Dermis microvascular lymphatic vessel endothelial cell (primary cell): ENCODE data around the gene LAMTOR2. TPM values are rescaled to one million over a fixed set of nuclear protein-coding genes. Genes with fewer than 3 reads are reported as not detected.
"Not testable (repeated sequence)": the region's sequence is repeated elsewhere in the genome, so short reads cannot be mapped to it uniquely, and the experiment has no call there.

Source experiments
- DNase-seq, 2 donors: peaks; one replicate each; pipeline versions ENCODE4 v3.0.0 to v3.0.0-alpha.2; 2010; ENCODE audit warnings: low read depth in 2 of 2
- total RNA-seq: library from RNA; depleted of rRNA; stranded (reverse); fragments of >200 nt; gene quantifications from 2 replicates; pipeline ENCODE4 v1.2.1, GENCODE V29; 2014

The LAMTOR2 gene
- total RNA-seq, 1 donor from 2014 or later, result 83.2 TPM

- peak in 1 of 2 donors; percentile 79 for DNase-seq
These were observed 1.5 kb upstream of the LAMTOR2 start for GRCh38 chr1:156052862-156053767.

GRCh38 chr1:156053768-156054499 is 648 bp upstream of the LAMTOR2 start, which contains the start of gene UBQLN4:
TSS of gene UBQLN4 (minus strand) at chr1:156053798. CDS start at chr1:156053701, 97 bp downstream.
- peak; percentile 73 to 92 for DNase-seq

GRCh38 chr1:156055281-156056048 is 883 bp downstream of the LAMTOR2 start:
- no peak for DNase-seq

GRCh38 chr1:156056326-156056849 is 1.8 kb downstream of the LAMTOR2 start:
- DNase-seq, result no peak

GRCh38 chr1:156060937-156061636 is 6.5 kb downstream of the LAMTOR2 start, which contains the start of gene RAB25:
TSS of gene RAB25 (plus strand) at chr1:156061160. CDS start at chr1:156061401, 241 bp downstream.
- DNase-seq, result no peak

GRCh38 chr1:156062189-156062588 is 7.6 kb downstream of the LAMTOR2 start:
- no peak for DNase-seq

- DNase-seq, result no peak
These were observed 9.4 kb downstream of the LAMTOR2 start for GRCh38 chr1:156063997-156064285.

GRCh38 chr1:156064615-156065014 is 10.0 kb downstream of the LAMTOR2 start:
- no peak for DNase-seq

GRCh38 chr1:156065212-156065611 is 10.6 kb downstream of the LAMTOR2 start:
- DNase-seq, result no peak

- DNase-seq, result no peak
These were observed 11.3 kb downstream of the LAMTOR2 start for GRCh38 chr1:156065871-156066270.

- no peak for DNase-seq
These were observed 12.7 kb downstream of the LAMTOR2 start for GRCh38 chr1:156067262-156067661.

- peak in 1 of 2 donors; percentile 39 for DNase-seq
These were observed 15.2 kb downstream of the LAMTOR2 start for GRCh38 chr1:156069490-156070455.

GRCh38 chr1:156070548-156070947 is 16.0 kb downstream of the LAMTOR2 start:
- no peak for DNase-seq

GRCh38 chr1:156071332-156071816 is 16.8 kb downstream of the LAMTOR2 start:
- DNase-seq, result not testable (repeated sequence)

- no peak for DNase-seq
These were observed 17.7 kb downstream of the LAMTOR2 start for GRCh38 chr1:156072251-156072650.

- DNase-seq, result no peak
These were observed 18.6 kb downstream of the LAMTOR2 start for GRCh38 chr1:156073110-156073687.

GRCh38 chr1:156073740-156074139 is 19.2 kb downstream of the LAMTOR2 start:
- DNase-seq, result no peak

GRCh38 chr1:156074661-156075060 is 20.1 kb downstream of the LAMTOR2 start:
- no peak for DNase-seq

- DNase-seq, result no peak
These were observed 20.6 kb downstream of the LAMTOR2 start for GRCh38 chr1:156075162-156075561.
